GM21737 (cell line): ENCODE results near the gene CREB3.

ENCODE experiments used
- ATAC-seq: cut with Tn5 transposase; IDR thresholded peaks from one replicate; pipeline ENCODE4 v1.9.1; 2021; ENCODE audit warnings: mild to moderate bottlenecking, moderate library complexity; ENCODE audit not compliant: unreplicated experiment

CREB3 gene

DNA sequence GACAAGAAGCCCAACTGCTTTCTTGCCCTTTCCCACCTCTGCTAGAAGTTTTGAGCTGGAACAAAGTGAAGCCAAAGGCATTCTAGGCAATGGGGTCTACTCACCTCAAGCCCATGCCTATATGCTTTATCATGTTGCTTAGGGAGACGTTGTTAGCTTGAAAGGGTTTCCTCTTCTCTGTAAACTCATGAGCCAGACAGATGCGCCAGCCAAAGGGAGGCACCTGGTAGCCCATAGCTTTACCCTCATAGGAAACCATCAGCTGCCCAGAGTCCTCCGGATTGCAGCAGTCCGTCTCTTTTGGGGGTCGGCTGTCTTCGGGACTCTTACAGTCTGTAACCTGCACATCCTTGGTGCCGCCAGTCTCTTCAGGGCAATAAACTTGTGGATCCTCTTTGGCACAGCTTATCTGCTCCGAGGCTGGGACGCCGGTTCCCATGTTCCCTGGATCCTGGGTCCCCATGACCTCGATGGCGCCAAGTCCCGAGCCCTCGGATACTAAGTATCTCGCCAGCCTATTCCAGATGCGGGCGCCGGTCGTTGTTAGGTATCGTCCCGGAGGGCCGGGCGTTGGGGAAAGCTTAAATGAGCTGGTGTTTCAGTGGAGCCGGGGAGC is 15.9 kb downstream of the CREB3 start:
- ATAC-seq: peak; percentile 3

DNA sequence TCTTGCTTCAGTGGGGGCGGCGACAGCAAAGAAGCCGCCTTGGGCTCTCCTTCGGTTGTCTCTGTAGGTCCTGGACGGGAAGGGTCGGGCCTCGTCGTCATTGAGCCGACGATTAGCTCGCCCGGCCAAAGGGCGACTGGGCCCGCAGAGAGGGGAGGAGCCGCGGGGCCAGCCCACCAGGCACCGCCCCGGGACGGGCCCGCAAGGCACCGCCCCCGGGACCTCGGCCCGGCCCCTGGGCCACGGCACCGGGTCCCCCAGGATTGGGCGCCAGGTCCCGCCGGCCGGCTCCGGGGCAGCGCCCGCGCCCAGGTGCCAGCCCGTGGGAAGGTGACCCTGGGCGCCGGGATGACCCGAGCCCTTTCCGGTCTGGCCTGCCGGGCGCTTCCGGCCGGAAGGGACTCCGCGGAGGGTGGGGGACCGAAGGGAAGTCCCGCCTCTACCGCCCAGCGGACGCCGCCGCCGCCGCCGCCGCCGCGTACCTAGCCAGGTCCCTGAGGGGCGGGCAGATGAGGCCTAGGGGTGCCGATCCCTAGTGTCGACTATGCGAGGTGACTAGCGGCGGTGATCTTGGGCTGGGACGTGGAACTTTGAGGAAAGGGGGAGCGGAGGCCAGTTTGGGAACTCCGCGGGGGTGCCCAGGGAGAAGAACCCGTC is 16.5 kb downstream of the CREB3 start, which contains the start of the genes GBA2 and RGP1:
TSS of gene GBA2 (minus strand) at position 371 of the 657 bp plus-strand sequence. CDS start 524 bp downstream, outside the sequence.
TSS of gene RGP1 (plus strand) at position 430 of the 657 bp plus-strand sequence. CDS start 469 bp downstream, outside the sequence.
- ATAC-seq: peak; percentile 74

DNA sequence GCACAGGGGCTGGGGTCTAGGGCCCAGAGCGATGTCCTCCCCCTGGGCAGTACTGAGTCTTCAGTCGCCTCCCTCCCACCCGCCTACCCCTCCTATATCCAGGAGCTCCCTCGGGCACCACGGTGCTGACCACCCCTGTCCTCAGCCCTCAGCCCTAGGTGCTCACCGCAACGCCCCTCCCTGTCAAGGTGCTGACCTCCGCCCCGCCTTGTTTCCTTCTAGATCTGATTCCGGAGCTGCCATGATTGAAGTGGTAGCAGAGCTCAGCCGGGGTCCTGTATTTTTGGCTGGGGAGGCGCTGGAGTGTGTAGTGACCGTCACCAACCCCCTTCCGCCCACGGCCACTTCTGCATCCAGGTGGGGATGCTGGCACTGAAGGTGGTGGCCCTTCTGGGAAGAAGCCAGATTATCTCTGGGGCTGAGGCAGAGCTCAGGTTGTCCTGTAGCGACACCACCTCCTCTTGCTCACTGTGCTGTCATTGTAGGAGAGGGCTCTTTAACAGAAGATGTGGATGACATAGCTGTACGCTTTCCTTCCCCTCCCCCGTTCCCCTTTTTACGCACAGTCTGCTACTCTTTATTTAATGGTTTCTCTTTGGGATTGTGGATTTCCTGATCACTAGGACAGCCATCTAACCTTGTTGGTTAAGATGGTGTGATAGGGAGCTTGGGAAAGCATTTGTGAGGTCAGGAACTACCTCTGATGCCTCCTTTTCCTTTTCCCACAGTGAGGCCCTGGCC is 17.2 kb downstream of the CREB3 start:
- ATAC-seq: peak; percentile 24

DNA sequence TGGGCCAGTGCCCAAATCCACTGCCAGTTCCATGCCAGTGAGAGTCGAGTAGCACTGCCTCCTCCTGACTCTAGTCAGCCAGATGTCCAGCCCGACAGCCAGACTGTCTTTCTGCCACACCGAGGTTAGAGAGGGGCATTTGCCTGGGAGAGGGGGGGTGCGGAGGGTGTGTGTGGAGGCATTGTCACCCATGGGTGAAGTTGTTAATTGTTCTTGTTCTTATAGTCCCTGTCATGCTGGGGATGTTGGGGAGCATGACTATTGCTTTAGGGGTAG is 17.7 kb downstream of the CREB3 start:
- ATAC-seq: no peak

DNA sequence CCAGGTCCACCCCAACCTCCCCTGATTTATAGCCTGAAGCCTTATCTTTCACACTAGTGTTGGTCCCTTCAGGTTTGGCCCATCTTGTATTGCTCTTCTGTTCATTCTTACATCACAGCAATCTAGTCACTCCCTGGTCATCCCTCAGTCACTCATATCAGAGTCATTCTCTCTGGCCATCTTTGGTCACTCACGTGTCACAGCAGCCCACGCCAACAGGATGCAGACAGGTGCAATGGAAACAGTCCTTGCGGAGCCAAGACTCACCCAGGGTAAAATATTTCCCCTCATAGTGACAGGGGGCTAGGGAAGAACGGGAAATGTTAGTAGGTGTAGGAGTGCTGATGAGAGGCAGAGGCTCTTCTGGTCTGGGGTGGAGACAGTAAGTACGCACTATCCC is 21.0 kb downstream of the CREB3 start:
- no peak for ATAC-seq

DNA sequence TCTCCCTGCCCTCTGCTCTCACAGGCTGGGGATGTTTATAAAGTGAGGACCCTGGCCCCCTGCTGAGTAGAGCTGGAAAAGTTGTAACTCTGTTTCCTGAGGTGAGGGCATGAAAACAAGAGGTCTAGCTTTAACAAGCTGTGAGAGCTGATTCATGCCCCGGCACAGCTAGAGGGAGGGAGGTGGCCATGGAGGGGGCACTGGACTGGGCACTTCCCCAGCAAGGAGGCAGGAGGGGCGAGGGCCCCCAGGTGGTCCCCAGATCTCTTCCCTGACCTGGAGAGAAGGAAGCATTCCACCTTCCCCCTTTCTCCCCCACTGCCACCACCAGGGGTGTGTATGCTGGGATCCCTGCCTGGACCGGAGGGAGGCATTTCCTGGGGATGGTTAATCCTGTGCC is 21.8 kb downstream of the CREB3 start, which contains the start of gene MSMP:
TSS of gene MSMP (minus strand) at position 13 of the 400 bp plus-strand sequence. CDS start 147 bp downstream, outside the sequence.
- ATAC-seq: no peak

DNA sequence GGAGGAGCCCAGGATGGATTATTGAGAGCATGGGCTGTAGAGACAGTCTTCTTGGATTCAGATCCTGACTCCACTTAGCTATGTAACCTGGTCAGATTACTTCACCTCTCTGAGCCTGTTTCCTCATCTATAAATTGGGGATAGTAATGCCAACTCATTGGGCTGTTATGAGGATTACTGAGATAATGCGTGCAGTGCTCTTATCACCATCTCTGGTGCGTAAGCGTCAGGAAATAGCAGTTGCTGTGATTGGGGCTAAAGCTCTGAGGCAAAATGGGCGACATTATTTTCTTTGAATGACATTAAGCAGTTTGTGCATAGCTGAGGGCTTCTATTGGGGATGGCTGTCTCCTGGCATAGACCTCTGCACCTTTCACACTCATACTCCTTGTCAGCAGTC is 22.6 kb downstream of the CREB3 start:
- ATAC-seq: no peak

DNA sequence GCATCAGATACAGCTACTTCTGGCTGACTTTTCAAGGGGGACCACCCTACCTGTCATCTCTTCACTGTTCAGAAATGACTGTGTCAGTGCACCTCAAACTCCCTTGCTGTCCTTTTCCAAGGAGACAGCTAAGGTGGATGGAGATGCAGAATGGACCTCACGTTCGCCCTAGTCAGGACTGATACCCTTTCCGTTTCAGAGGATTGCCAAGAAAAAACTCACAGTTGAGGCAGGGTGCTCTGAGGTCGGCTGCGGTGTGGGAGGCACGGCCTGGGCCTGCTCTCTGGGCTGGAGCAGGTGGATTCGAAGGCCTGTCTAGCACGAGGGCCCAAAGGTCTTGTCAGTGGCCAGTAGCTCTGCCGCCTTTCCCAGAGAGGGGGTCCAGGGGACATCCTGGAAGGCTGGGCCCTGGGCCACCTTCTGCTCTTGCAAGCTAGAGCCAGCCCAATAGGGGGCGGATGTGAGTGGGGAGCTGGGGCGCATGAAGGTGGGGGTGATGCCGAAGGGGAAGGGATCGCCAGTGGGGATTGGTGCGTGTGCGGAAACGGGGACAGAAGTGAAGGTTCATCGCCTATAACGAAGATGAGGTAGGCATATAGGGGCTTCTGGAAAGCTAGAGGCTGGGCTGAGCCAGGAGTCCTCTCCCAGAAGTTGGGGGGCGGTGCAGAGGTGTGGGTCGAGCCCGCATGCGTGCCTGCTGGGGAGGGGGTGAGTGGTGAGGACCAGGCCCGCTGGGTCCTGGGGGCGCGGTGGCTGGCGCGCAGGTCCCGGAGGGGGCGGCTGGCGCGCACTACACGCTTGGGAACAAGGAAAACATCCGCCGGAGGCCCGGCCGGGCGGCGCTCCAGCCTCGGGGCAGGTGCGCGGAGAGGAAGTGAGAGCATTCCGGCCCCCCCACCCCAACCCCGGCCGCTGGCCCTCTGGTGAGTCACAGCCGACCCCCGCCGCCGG is 24.1 kb downstream of the CREB3 start:
- peak; percentile 49 for ATAC-seq

DNA sequence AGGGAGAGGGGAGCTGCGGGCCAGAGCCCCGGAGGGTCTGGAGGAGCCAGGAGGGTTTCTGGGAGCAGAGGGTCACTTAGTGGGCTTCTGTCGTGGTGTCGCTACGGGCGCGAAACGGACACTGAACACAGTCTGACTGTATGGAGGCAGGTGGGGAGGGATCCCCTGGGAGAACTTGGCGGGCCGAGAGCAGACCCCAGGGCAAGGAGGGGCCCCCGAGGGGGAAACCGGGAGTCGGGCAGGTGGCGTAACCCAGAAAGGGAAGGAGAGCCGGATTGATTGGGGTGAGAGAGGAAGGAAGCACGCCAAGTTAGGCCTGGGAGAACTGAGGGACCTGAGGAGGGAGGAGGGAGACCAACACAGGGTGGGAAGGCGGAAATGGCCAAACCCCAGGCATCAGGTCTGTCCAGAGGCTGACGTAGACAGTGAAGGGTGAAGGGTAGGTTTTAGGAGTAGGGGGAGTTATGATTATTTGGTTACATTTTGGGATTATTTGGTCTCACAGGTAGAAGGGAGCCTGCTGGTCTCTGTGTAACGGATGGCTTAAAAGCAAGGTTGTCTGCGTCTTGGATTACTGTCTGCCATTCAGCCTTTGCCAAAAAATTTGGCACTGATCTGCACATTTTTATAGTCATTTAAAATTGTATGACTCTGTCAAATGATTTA is 24.9 kb downstream of the CREB3 start:
- peak; percentile 42 for ATAC-seq

DNA sequence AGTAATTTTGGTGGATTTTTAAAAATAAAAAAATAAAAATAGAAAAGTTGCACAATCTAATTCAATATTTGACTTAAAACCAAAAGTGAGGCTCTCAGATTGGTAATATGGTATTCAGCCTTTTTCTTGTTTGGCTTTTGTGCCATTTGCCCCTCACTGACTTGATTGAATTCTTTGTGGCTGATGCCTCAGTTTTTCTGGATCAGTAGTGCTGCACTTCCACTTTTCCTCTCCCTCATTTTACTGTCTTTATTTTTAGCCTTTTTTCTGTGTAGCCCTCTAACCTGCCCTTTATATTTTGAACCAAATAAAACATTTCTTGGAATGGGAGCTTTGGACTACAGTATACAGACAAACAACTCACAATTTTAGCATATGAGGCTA is 25.4 kb downstream of the CREB3 start:
- ATAC-seq: no peak

DNA sequence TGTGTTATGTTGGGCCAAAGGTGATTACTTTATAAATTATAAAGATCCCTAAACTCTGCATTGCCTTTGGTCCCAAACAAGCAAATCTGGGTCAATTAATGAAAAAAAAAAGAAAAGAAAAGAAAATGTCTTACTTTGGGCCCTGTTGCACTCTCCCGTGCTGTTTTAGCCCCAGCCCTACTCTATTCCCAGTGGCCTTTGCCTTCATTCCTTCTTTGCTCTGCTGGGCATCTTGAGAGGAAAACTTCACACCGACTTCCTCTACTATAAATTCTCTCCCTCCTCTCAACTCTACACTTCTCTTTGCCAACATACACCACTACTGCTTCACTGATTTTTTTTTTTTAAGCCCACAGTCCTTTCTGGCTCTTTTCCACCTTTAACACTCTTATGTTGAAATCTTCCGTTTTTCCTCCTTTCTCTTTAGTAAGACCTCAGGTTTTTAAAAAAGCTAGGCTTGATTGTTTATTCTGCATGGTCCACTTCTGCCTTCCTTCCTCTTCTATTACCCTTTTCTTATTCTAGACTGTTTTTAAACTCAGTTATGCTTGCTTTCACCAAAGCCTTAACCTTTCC is 26.1 kb downstream of the CREB3 start:
- no peak for ATAC-seq

DNA sequence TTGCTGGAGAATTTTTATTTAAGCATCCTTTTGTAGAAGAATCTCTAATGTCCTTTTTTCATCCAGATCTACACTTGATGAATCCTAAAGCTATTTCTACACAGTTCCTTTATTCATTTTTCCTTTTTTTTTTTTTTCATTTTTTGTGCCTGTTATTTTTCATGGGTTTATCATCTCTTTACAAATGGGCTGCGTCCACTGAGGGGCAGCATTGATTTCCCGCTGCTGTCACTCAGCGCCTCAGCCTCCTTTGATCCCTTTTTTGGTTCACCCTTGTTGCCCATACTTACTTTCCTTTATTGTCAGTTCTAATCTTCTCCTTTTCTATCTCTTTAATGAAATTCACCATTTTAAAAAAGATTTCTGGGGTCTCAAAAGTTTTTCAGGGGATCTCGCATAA is 27.3 kb downstream of the CREB3 start:
- no peak for ATAC-seq

DNA sequence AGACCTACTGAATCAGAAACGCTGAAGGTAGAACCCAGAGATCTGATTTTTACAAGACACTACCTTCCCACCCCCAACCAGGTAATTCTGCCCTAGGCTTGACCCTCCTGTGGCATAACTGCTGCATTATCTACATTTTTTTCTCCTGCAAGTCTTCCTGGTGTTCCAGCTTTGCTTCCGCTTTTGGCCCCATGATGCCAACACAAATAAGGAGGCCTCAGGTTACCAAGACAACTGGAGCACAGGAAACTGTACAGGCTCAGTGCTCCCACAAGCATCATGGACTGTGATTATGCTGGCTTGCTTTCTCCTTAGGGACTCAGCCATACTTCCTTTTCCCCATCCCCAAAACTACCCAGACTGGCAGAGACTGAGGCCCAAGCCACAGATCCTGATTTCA is 28.2 kb downstream of the CREB3 start:
- ATAC-seq: no peak

DNA sequence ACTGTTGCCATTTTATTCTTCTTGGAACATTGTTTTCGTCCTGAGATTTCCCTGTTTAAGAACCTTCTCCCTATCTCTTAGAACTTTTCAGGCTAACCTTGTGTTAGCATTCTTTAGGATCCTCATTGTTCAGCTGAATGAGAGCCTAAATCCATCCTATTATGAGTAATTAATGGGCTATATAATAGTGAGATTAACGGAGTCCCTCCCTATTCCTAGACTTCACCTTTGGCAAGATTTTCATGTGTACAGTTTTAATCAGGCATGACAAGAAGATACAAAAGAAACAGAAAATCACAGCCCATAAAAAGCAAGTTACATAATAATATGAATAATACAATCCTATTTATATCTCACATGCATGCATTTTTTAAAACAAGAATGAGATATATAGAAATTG is 30.7 kb downstream of the CREB3 start:
- no peak for ATAC-seq

DNA sequence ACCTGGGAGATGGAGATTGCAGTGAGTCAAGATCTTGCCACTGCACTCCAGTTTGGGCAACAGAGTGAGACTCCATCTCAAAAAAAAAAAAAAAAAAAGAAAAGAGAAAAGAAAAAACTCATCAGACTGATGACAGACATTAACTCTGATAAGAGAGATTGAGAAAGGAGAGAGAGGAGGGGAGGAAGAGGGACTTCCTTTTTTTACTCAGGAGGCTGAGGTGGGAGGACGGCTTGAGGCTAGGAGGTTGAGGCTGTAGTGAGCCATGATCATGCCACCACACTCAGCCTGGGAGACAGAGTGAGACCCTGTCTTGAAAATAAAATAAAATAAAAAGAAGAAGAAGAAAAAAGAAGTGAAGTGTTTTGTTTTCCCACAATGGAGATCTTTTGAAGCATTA is 31.3 kb downstream of the CREB3 start:
- ATAC-seq: no peak

DNA sequence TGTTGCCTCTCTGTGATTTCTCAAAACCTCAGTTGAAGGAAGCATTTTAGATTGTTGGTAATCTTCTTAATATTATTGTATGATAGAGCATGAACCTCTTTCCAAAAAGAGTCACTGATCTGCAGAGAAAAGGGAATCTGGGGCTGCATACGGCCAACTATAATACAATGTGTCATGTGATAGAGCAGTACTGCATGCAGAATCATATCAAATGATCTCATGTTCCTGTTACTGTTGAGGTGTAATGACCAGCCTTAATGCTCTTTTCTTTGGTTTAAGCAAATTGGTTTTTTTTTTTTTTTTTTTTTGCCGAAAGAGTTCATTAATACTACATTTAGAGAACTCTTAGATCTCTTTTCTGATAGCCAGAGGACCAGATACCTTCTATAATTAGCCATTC is 34.5 kb downstream of the CREB3 start:
- ATAC-seq: no peak

DNA sequence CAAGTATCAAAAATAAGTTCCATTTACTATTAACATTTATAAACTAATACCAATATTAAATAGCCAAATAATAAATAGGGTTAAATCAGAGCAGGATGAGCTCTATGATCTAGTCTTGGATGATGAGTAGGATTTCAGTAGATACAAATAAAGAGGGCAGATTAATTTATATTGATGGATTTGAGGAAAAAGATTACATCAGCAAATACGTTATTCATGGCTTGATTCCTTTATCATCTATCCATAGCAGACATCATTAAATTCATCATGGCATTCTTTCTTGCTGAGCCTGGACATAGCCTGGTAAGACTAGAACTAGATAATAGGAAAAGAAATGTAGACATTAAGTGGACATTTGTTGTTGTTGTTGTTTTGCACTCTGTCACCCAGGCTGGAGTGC is 35.0 kb downstream of the CREB3 start:
- ATAC-seq: no peak

DNA sequence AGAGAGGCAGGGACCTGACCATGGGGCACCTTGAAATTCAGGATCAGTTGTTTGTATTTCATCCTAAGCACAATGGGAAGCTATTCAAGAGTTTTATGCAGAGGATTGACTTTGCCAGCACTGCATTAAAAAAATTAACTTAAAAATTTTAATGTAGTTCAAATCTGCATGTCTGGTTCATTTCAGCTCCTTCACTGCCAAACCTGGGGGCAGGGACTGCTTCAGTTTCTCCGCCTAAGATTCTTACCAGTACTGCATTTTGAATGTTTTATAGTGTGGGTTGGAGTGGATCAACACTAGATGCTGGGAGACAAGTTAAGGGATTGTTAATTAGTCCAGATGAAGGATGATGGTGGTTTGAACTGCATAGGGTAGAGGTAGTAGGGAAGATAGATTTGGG is 37.3 kb downstream of the CREB3 start:
- ATAC-seq: no peak

DNA sequence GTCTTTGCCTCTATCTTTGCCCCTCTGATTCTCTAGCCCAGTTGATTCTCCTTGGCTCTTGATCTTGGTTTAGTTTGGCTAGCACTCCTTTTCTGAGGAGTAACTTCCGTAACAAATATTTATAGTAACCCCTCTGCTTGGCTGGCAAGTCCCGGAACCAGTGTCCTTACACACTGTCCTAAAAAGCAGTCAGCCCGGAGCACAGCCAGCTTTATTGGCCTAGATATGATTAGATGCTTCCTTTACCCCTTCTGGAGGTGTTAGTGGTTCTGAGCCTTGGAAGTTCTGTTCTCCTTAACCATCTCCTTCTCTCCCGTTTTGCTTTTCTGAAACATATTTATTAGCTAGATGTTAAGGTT is 38.6 kb downstream of the CREB3 start:
- ATAC-seq: no peak

DNA sequence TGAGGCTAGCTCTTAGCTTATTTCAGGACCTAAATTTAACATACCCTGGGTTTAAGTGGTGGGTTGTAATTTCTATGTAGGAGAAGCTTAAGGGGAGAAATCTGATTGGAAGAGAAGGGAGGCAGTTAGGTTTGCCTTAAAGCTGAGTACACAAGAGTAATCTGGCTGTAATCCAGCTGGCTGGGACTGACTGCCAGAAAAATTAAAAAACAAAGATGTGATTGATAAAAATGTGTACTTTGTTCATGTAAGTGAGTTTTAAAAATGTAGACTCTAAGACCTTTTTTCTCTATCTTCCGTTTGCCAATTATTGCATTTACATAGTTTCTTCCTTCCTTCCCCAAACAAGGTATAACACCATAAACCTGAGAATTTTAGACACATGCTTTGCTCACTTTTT is 39.1 kb downstream of the CREB3 start:
- ATAC-seq: no peak
